GM23248 (cell line): ENCODE results near the gene ACSL4.

Experiments used
- EZH2 ChIP-seq: fragments of 200-600 bp; sonication (generic); IDR thresholded peaks from 2 replicates; pipeline ENCODE4 v1.6.1; 2018; ENCODE audit warnings: antibody characterized with exemption, mild to moderate bottlenecking; ENCODE audit not compliant: insufficient read depth, poor library complexity, severe bottlenecking
- EZH2phosphoT487 ChIP-seq: fragments of 200-600 bp; sonication (generic); IDR thresholded peaks from 2 replicates; pipeline ENCODE4 v1.6.1; 2018; ENCODE audit warnings: antibody characterized with exemption, moderate library complexity, mild to moderate bottlenecking, low read depth; ENCODE audit not compliant: insufficient read depth

DNA sequence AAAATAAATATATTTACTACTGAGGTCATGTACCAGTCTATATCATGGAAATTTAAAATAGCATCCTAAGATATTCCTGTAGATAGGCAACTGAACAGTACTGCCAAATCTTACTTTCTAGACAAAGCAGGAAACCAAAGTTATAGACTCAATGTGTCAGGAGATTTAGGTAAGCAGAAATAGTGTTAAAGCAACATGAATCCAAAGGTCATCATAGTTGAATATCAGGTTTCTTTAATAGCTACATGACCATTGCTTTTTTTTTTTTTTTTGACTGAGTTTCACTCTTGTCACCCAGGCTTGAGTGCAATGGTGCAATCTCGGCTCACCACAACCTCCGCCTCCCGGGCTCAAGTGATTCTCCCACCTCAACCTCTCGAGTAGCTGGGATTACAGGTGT lies 20.2 kb upstream of the ACSL4 start:
- no peak for TF ChIP-seq EZH2
- no peak for TF ChIP-seq EZH2phosphoT487
